GM12878 (cell line): ENCODE data around the gene COL11A2.

Experiments
- NFIC ChIP-seq: IDR thresholded peaks from 2 replicates; pipeline ENCODE4 v1.6.1; 2012; ENCODE audit warnings: low read depth, mild to moderate bottlenecking, inconsistent platforms, low read length, moderate library complexity
- POLR2A ChIP-seq: IDR thresholded peaks from 2 replicates; pipeline ENCODE4 v1.6.1; 2011; ENCODE audit warnings: low read depth, mild to moderate bottlenecking, low read length
- TCF12 ChIP-seq: IDR thresholded peaks from 2 replicates; pipeline ENCODE4 v1.6.1; 2011; ENCODE audit warnings: low read depth, mild to moderate bottlenecking, low read length
- ZBTB4 ChIP-seq: fragments of 450-650 bp; formaldehyde crosslinking; IDR thresholded peaks from 2 replicates; pipeline ENCODE4 v1.4.0; 2022; ENCODE audit warnings: mild to moderate bottlenecking, moderate library complexity

GRCh38 chr6:33132081-33132524, 60.2 kb downstream of the COL11A2 start:
- no peak for TF ChIP-seq ZBTB4 (CRISPR knock-in tag)
- TF ChIP-seq TCF12: no peak
- TF ChIP-seq POLR2A: no peak
- TF ChIP-seq NFIC: no peak
